Measurements from ENCODE around the gene FOXK2.
"Not testable (repeated sequence)": the region's sequence is repeated elsewhere in the genome, so short reads cannot be mapped to it uniquely, and the experiment has no call there.

Gene FOXK2

GRCh38 chr17:82585935-82586575, 66.5 kb downstream of the FOXK2 start:
- peaks cover 0 to 55% (median 28%) of the 10 kb centered on the region in 5 donors for H3K36me3 ChIP-seq (ENCODE audit: control insufficient read depth in 5 of 5, insufficient read depth in 5 of 5, low read length in 5 of 5)
- H3K4me3 ChIP-seq (ENCODE audit: low read depth in 1 of 5, low read length in 5 of 5); H3K9ac ChIP-seq (ENCODE audit: low read length in 5 of 5); H3K27me3 ChIP-seq (ENCODE audit: control insufficient read depth in 5 of 5, insufficient read depth in 4 of 5, low read length in 5 of 5); H3K9me3 ChIP-seq (ENCODE audit: control insufficient read depth in 5 of 5, low read length in 5 of 5): not testable (repeated sequence)
- H3K4me1 ChIP-seq (ENCODE audit: control insufficient read depth in 5 of 5, insufficient read depth in 5 of 5, low read length in 5 of 5): peaks cover 0 to 31% (median 24%) of the 10 kb centered on the region in 5 donors
- peak overlapping the region; percentile 46 for H3K27ac ChIP-seq (ENCODE audit: low read depth, low read length)

GRCh38 chr17:82586576-82587233, 67.2 kb downstream of the FOXK2 start:
- Histone ChIP-seq H3K4me3 (ENCODE audit: low read depth in 1 of 5, low read length in 5 of 5) (no peak overlapping the region), H3K27me3 (ENCODE audit: control insufficient read depth in 5 of 5, insufficient read depth in 4 of 5, low read length in 5 of 5) (no peaks in the 10 kb centered on the region), H3K9ac (ENCODE audit: low read length in 5 of 5) (no peak overlapping the region), H3K9me3 (ENCODE audit: control insufficient read depth in 5 of 5, low read length in 5 of 5) (no peaks in the 10 kb centered on the region), H3K4me1 (ENCODE audit: control insufficient read depth in 5 of 5, insufficient read depth in 5 of 5, low read length in 5 of 5) (peaks cover 0 to 37% (median 29%) of the 10 kb centered on the region in 5 donors), H3K36me3 (ENCODE audit: control insufficient read depth in 5 of 5, insufficient read depth in 5 of 5, low read length in 5 of 5) (peaks cover 0 to 56% (median 28%) of the 10 kb centered on the region in 5 donors), H3K27ac (ENCODE audit: low read depth, low read length) (peak overlapping the region; percentile 46)

GRCh38 chr17:82587234-82588086, 67.9 kb downstream of the FOXK2 start:
- Histone ChIP-seq H3K9me3 (ENCODE audit: control insufficient read depth in 5 of 5, low read length in 5 of 5) (no peaks in the 10 kb centered on the region), H3K36me3 (ENCODE audit: control insufficient read depth in 5 of 5, insufficient read depth in 5 of 5, low read length in 5 of 5) (peaks cover 0 to 49% (median 28%) of the 10 kb centered on the region in 5 donors), H3K4me3 (ENCODE audit: low read depth in 1 of 5, low read length in 5 of 5) (no peak overlapping the region), H3K27ac (ENCODE audit: low read depth, low read length) (peak overlapping the region; percentile 37), H3K9ac (ENCODE audit: low read length in 5 of 5) (no peak overlapping the region), H3K4me1 (ENCODE audit: control insufficient read depth in 5 of 5, insufficient read depth in 5 of 5, low read length in 5 of 5) (peaks cover 0 to 38% (median 29%) of the 10 kb centered on the region in 5 donors), H3K27me3 (ENCODE audit: control insufficient read depth in 5 of 5, insufficient read depth in 4 of 5, low read length in 5 of 5) (no peaks in the 10 kb centered on the region)

- H3K27ac ChIP-seq (ENCODE audit: low read depth, low read length): no peak overlapping the region
- H3K4me3 ChIP-seq (ENCODE audit: low read depth in 1 of 5, low read length in 5 of 5): no peak overlapping the region
- peaks cover 0 to 42% (median 28%) of the 10 kb centered on the region in 5 donors for H3K36me3 ChIP-seq (ENCODE audit: control insufficient read depth in 5 of 5, insufficient read depth in 5 of 5, low read length in 5 of 5)
- no peak overlapping the region for H3K9ac ChIP-seq (ENCODE audit: low read length in 5 of 5)
- H3K9me3 ChIP-seq (ENCODE audit: control insufficient read depth in 5 of 5, low read length in 5 of 5): no peaks in the 10 kb centered on the region
- H3K4me1 ChIP-seq (ENCODE audit: control insufficient read depth in 5 of 5, insufficient read depth in 5 of 5, low read length in 5 of 5): peaks cover 0 to 48% (median 36%) of the 10 kb centered on the region in 5 donors
- H3K27me3 ChIP-seq (ENCODE audit: control insufficient read depth in 5 of 5, insufficient read depth in 4 of 5, low read length in 5 of 5): no peaks in the 10 kb centered on the region
These were observed 69.0 kb downstream of the FOXK2 start for GRCh38 chr17:82588266-82589175.

- Histone ChIP-seq H3K9ac (ENCODE audit: low read length in 5 of 5) (no peak overlapping the region), H3K9me3 (ENCODE audit: control insufficient read depth in 5 of 5, low read length in 5 of 5) (no peaks in the 10 kb centered on the region), H3K27ac (ENCODE audit: low read depth, low read length) (no peak overlapping the region), H3K36me3 (ENCODE audit: control insufficient read depth in 5 of 5, insufficient read depth in 5 of 5, low read length in 5 of 5) (peaks cover 0 to 33% (median 20%) of the 10 kb centered on the region in 5 donors), H3K27me3 (ENCODE audit: control insufficient read depth in 5 of 5, insufficient read depth in 4 of 5, low read length in 5 of 5) (no peaks in the 10 kb centered on the region), H3K4me3 (ENCODE audit: low read depth in 1 of 5, low read length in 5 of 5) (no peak overlapping the region), H3K4me1 (ENCODE audit: control insufficient read depth in 5 of 5, insufficient read depth in 5 of 5, low read length in 5 of 5) (peaks cover 2 to 56% (median 41%) of the 10 kb centered on the region in 5 donors)
These were observed 70.3 kb downstream of the FOXK2 start for GRCh38 chr17:82589851-82590180.

GRCh38 chr17:82590216-82590615, 70.7 kb downstream of the FOXK2 start:
- Histone ChIP-seq H3K9me3 (ENCODE audit: control insufficient read depth in 5 of 5, low read length in 5 of 5) (no peaks in the 10 kb centered on the region), H3K9ac (ENCODE audit: low read length in 5 of 5) (no peak overlapping the region), H3K36me3 (ENCODE audit: control insufficient read depth in 5 of 5, insufficient read depth in 5 of 5, low read length in 5 of 5) (peaks cover 0 to 34% (median 18%) of the 10 kb centered on the region in 5 donors), H3K4me1 (ENCODE audit: control insufficient read depth in 5 of 5, insufficient read depth in 5 of 5, low read length in 5 of 5) (peaks cover 2 to 53% (median 41%) of the 10 kb centered on the region in 5 donors), H3K27me3 (ENCODE audit: control insufficient read depth in 5 of 5, insufficient read depth in 4 of 5, low read length in 5 of 5) (no peaks in the 10 kb centered on the region), H3K27ac (ENCODE audit: low read depth, low read length) (no peak overlapping the region), H3K4me3 (ENCODE audit: low read depth in 1 of 5, low read length in 5 of 5) (no peak overlapping the region)

GRCh38 chr17:82590881-82591539, 71.5 kb downstream of the FOXK2 start:
- H3K4me1 ChIP-seq (ENCODE audit: control insufficient read depth in 5 of 5, insufficient read depth in 5 of 5, low read length in 5 of 5): peaks cover 2 to 52% (median 41%) of the 10 kb centered on the region in 5 donors
- H3K4me3 ChIP-seq (ENCODE audit: low read depth in 1 of 5, low read length in 5 of 5): no peak overlapping the region
- no peaks in the 10 kb centered on the region for H3K9me3 ChIP-seq (ENCODE audit: control insufficient read depth in 5 of 5, low read length in 5 of 5)
- H3K36me3 ChIP-seq (ENCODE audit: control insufficient read depth in 5 of 5, insufficient read depth in 5 of 5, low read length in 5 of 5): peaks cover 0 to 38% (median 22%) of the 10 kb centered on the region in 5 donors
- peak overlapping the region; percentile 80 for H3K27ac ChIP-seq (ENCODE audit: low read depth, low read length)
- no peaks in the 10 kb centered on the region for H3K27me3 ChIP-seq (ENCODE audit: control insufficient read depth in 5 of 5, insufficient read depth in 4 of 5, low read length in 5 of 5)
- peak overlapping the region in 2 of 5 donors; percentile 30 to 49 for H3K9ac ChIP-seq (ENCODE audit: low read length in 5 of 5)

- H3K27me3 ChIP-seq (ENCODE audit: control insufficient read depth in 5 of 5, insufficient read depth in 4 of 5, low read length in 5 of 5): no peaks in the 10 kb centered on the region
- peak overlapping the region in 2 of 5 donors; percentile 23 to 28 for H3K9ac ChIP-seq (ENCODE audit: low read length in 5 of 5)
- H3K36me3 ChIP-seq (ENCODE audit: control insufficient read depth in 5 of 5, insufficient read depth in 5 of 5, low read length in 5 of 5): peaks cover 0 to 42% (median 29%) of the 10 kb centered on the region in 5 donors
- H3K4me1 ChIP-seq (ENCODE audit: control insufficient read depth in 5 of 5, insufficient read depth in 5 of 5, low read length in 5 of 5): peaks cover 2 to 52% (median 39%) of the 10 kb centered on the region in 5 donors
- H3K27ac ChIP-seq (ENCODE audit: low read depth, low read length): peak overlapping the region; percentile 80
- H3K4me3 ChIP-seq (ENCODE audit: low read depth in 1 of 5, low read length in 5 of 5): peak overlapping the region in 4 of 5 donors; percentile 26 to 73 (median 63)
- no peaks in the 10 kb centered on the region for H3K9me3 ChIP-seq (ENCODE audit: control insufficient read depth in 5 of 5, low read length in 5 of 5)
These were observed 72.8 kb downstream of the FOXK2 start for GRCh38 chr17:82592289-82592766.

Data from subcutaneous abdominal adipose tissue (tissue), 5 donors.